Aorta (tissue), 5 donors: ENCODE measurements around the gene AVPI1. TPM values are rescaled to one million over a fixed set of nuclear protein-coding genes. Genes with fewer than 3 reads are reported as not detected.

Experiments
- ATAC-seq: fragments of 200-7000 bp; cut with Tn5 transposase; one replicate; pipeline ENCODE4 v1.9.1; 2022; ENCODE audit warnings: moderate library complexity; ENCODE audit not compliant: low FRiP score
- DNase-seq, 2 donors: peaks; one replicate each; pipeline ENCODE4 v3.0.0-alpha.2; 2020
- H3K27ac ChIP-seq, 2 donors: one replicate each; pipeline ENCODE4 v1.5.1; 2013; ENCODE audit warnings: low read length in 2 of 2, mild to moderate bottlenecking in 2 of 2, moderate library complexity in 2 of 2, control low read depth in 1 of 2, inconsistent platforms in 1 of 2, low read depth in 1 of 2
- H3K27me3 ChIP-seq, 2 donors: one replicate each; pipeline ENCODE4 v1.6.1; 2013; ENCODE audit warnings: control low read depth in 1 of 2, low read length in 1 of 2, mild to moderate bottlenecking in 1 of 2, moderate library complexity in 1 of 2; ENCODE audit not compliant: insufficient read depth in 2 of 2, control insufficient read depth in 1 of 2
- H3K36me3 ChIP-seq, 2 donors: one replicate each; pipeline ENCODE4 v1.6.1; 2013; ENCODE audit warnings: control low read depth in 1 of 2, low read length in 1 of 2, mild to moderate bottlenecking in 1 of 2; ENCODE audit not compliant: insufficient read depth in 2 of 2, control insufficient read depth in 1 of 2
- H3K4me1 ChIP-seq, 2 donors: one replicate each; pipeline ENCODE4 v1.6.1; 2013; ENCODE audit warnings: low read length in 2 of 2, control low read depth in 1 of 2, mild to moderate bottlenecking in 1 of 2, moderate library complexity in 1 of 2; ENCODE audit not compliant: insufficient read depth in 2 of 2, control insufficient read depth in 1 of 2
- H3K4me3 ChIP-seq, 2 donors: one replicate each; pipeline ENCODE4 v1.5.1; 2013; ENCODE audit warnings: low read length in 2 of 2, control low read depth in 1 of 2, mild to moderate bottlenecking in 1 of 2
- H3K9me3 ChIP-seq: one replicate; pipeline ENCODE4 v1.6.1; 2013; ENCODE audit warnings: mild to moderate bottlenecking, low read length; ENCODE audit not compliant: control insufficient read depth
- WGBS, 2 donors: extraction: QIAGEN DNeasy Blood & Tissue Kit; methylation state at CpG; one replicate each; pipeline ENCODE4 v1.1.7; 2013; 5-methylcytosine and 5-hydroxymethylcytosine counted together
- intact Hi-C, 2 donors: fragments of 100-400 bp; cut with DNase I; formaldehyde crosslinking; loops; one replicate each; pipeline versions ENCODE4 v1.14.2 to v1.15.0; 2022
- polyA plus RNA-seq, 2 donors: library from polyadenylated mRNA; stranded (reverse); fragments of 200-250 nt; gene quantifications; one replicate each; pipeline ENCODE4 v1.2.3, GENCODE V29; 2013
- total RNA-seq, 2 donors: library from RNA; stranded (reverse); fragmentation: NEBNext Ultra II Directional; extraction: Animal tissue kit (Norgen Biotek cat#: 25700); gene quantifications; one replicate each; pipeline ENCODE4 v1.2.1, GENCODE V29; 2021
- donor health status: healthy with polysubstance abuse.
- donor health status: Bipolar disorder and iron deficiency.
- donor health status: DM: no; HTN: no; CAD: no.
- donor health status: DM: no; HTN: no; CAD: no.
- donor health status: DM: yes; HTN: yes; CAD: no.

The AVPI1 gene
- total and polyA plus RNA-seq, 4 donors, result 12.4 to 18.3 (median 16.1) TPM

- Histone ChIP-seq H3K27me3 (no peaks in the 10 kb centered on the region), H3K9me3 (no peaks in the 10 kb centered on the region), H3K4me3 (no peak overlapping the region), H3K36me3 (no peaks in the 10 kb centered on the region), H3K4me1 (no peaks in the 10 kb centered on the region), H3K27ac (no peak overlapping the region)
- intact Hi-C loops, result no loop called here
- ATAC-seq (no peak), DNase-seq (no peak)
Observed at GRCh38 chr10:97631098-97631497, 55.9 kb downstream of the AVPI1 start.

- intact Hi-C loops, result no loop called here
- Histone ChIP-seq H3K36me3 (no peaks in the 10 kb centered on the region), H3K9me3 (no peaks in the 10 kb centered on the region), H3K4me3 (no peak overlapping the region), H3K4me1 (no peaks in the 10 kb centered on the region), H3K27ac (no peak overlapping the region), H3K27me3 (no peaks in the 10 kb centered on the region)
- DNase-seq, result no peak
- no peak for ATAC-seq
- WGBS, 2 donors, result 96 to 97% methylated on average over 5 of the region's 5 CpGs
Observed at GRCh38 chr10:97629289-97629688, 57.8 kb downstream of the AVPI1 start.

GRCh38 chr10:97628228-97628627 lies 58.8 kb downstream of the AVPI1 start:
- H3K36me3 ChIP-seq, result no peaks in the 10 kb centered on the region
- no peak overlapping the region for H3K27ac ChIP-seq
- H3K4me1 ChIP-seq, result no peaks in the 10 kb centered on the region
- no peaks in the 10 kb centered on the region for H3K27me3 ChIP-seq
- intact Hi-C loops, result no loop called here
- 29 to 39% methylated on average over 3 of the region's 3 CpGs for WGBS, 2 donors
- no peaks in the 10 kb centered on the region for H3K9me3 ChIP-seq
- no peak overlapping the region for H3K4me3 ChIP-seq
- DNase-seq (no peak), ATAC-seq (no peak)

- Histone ChIP-seq H3K4me1 (no peaks in the 10 kb centered on the region), H3K27ac (no peak overlapping the region), H3K27me3 (no peaks in the 10 kb centered on the region), H3K4me3 (no peak overlapping the region), H3K9me3 (no peaks in the 10 kb centered on the region), H3K36me3 (no peaks in the 10 kb centered on the region)
- no peak for ATAC-seq
- DNase-seq, result no peak
- WGBS, 2 donors, result 14 to 21% methylated on average over 4 of the region's 4 CpGs
- intact Hi-C loops, result no loop called here
Observed at GRCh38 chr10:97627731-97628130, 59.3 kb downstream of the AVPI1 start.

Other genes starting within 250 kb of the AVPI1 start
- gene EXOSC1, start 241.2 kb downstream of the AVPI1 start, total RNA-seq, result 10 to 100 TPM; 25.6 to 27.2 TPM
- 10 to 100 TPM; 39.4 to 41.9 TPM for gene EXOSC1, start 241.2 kb downstream of the AVPI1 start, polyA plus RNA-seq
- 10 to 100 TPM; 29.6 to 35.6 TPM for gene ZDHHC16, start 241.1 kb downstream of the AVPI1 start, total RNA-seq
- 10 to 100 TPM; 17.8 to 27.8 TPM for gene ZDHHC16, start 241.1 kb downstream of the AVPI1 start, polyA plus RNA-seq
- gene MMS19, start 188.8 kb downstream of the AVPI1 start, total RNA-seq, result 10 to 100 TPM; 34.3 to 63.8 TPM
- gene MMS19, start 188.8 kb downstream of the AVPI1 start, polyA plus RNA-seq, result 10 to 100 TPM; 16.2 to 73.4 TPM
- 10 to 100 TPM; 15.1 to 15.8 TPM for gene UBTD1, start 188.3 kb downstream of the AVPI1 start, total RNA-seq
- gene UBTD1, start 188.3 kb downstream of the AVPI1 start, polyA plus RNA-seq, result 10 to 100 TPM; 10.1 to 18.9 TPM
- gene ANKRD2, start 114.5 kb downstream of the AVPI1 start, total RNA-seq, result under 1 TPM; 0.39 to 0.78 TPM
- gene ANKRD2, start 114.5 kb downstream of the AVPI1 start, polyA plus RNA-seq, result 1 to 10 TPM; 1.4 to 3.1 TPM
- gene HOGA1, start 102.9 kb downstream of the AVPI1 start, total RNA-seq, result 1 to 10 TPM; 1.9 to 4.6 TPM
- gene HOGA1, start 102.9 kb downstream of the AVPI1 start, polyA plus RNA-seq, result 1 to 10 TPM; 3.9 to 4.0 TPM
- under 1 TPM; 0.29 to 0.42 TPM for gene C10orf62, start 97.5 kb downstream of the AVPI1 start, total RNA-seq
- gene C10orf62, start 97.5 kb downstream of the AVPI1 start, polyA plus RNA-seq, result under 1 TPM in 1 of 2 donors, not detected in 1; 0.54 TPM
- gene MORN4, start 53.7 kb downstream of the AVPI1 start, total RNA-seq, result 1 to 10 TPM; 1.4 to 6.6 TPM
- gene MORN4, start 53.7 kb downstream of the AVPI1 start, polyA plus RNA-seq, result 1 to 10 TPM; 4.5 to 8.8 TPM
- 10 to 100 TPM; 14.2 to 16.7 TPM for gene PI4K2A, start 46.6 kb downstream of the AVPI1 start, total RNA-seq
- gene PI4K2A, start 46.6 kb downstream of the AVPI1 start, polyA plus RNA-seq, result 10 to 100 TPM in 1 of 2 donors, 1 to 10 TPM in 1; 6.5 to 10.0 TPM
- gene MARVELD1, start 26.5 kb upstream of the AVPI1 start, total RNA-seq, result 10 to 100 TPM; 87.4 to 92.4 TPM
- gene MARVELD1, start 26.5 kb upstream of the AVPI1 start, polyA plus RNA-seq, result 10 to 100 TPM; 48.1 to 85.8 TPM
- 10 to 100 TPM; 23.0 to 33.2 TPM for gene ZFYVE27, start 49.9 kb upstream of the AVPI1 start, total RNA-seq
- 10 to 100 TPM in 1 of 2 donors, 1 to 10 TPM in 1; 6.1 to 24.6 TPM for gene ZFYVE27, start 49.9 kb upstream of the AVPI1 start, polyA plus RNA-seq
- 1 to 10 TPM; 1.4 to 3.7 TPM for gene SFRP5, start 84.8 kb upstream of the AVPI1 start, total RNA-seq
- gene SFRP5, start 84.8 kb upstream of the AVPI1 start, polyA plus RNA-seq, result 1 to 10 TPM in 1 of 2 donors, under 1 TPM in 1; 0.36 to 8.8 TPM
- under 1 TPM; 0.36 to 0.45 TPM for gene GOLGA7B, start 162.6 kb upstream of the AVPI1 start, total RNA-seq
- under 1 TPM; 0.13 to 0.41 TPM for gene GOLGA7B, start 162.6 kb upstream of the AVPI1 start, polyA plus RNA-seq